Thyroid gland (tissue), 4 donors: Measurements from ENCODE around the gene ZIC4.

ENCODE experiments used
- CTCF ChIP-seq, 6 experiments: fragments of 200-600 bp in 3 of 6; fragments of 450-650 bp in 3 of 6; sonication (generic) in 3 of 6; IDR thresholded peaks; one replicate each; pipeline ENCODE4 v1.5.1; 2016 to 2019; ENCODE audit warnings: antibody characterized with exemption in 6 of 6, mild to moderate bottlenecking in 2 of 6, inconsistent platforms in 1 of 6, moderate library complexity in 1 of 6
- POLR2A ChIP-seq, 2 donors: fragments of 450-650 bp; IDR thresholded peaks; one replicate each; pipeline ENCODE4 v1.6.1; 2017; ENCODE audit warnings: antibody characterized with exemption in 2 of 2, mild to moderate bottlenecking in 2 of 2, moderate library complexity in 1 of 2

- TF ChIP-seq CTCF (IDR thresholded peaks at IDR 0.05) (no peak), POLR2A (IDR thresholded peaks at IDR 0.05) (no peak)
These were observed 14.2 kb upstream of the ZIC4 start for GRCh38 chr3:147420353-147421183.
